Activated naive CD8-positive, alpha-beta T cell treated with anti-CD3 and anti-CD28 coated beads, Interleukin-2, amount 10 ng/mL, durations not matched to agents 7 days and 5 days (primary cell): Measurements from ENCODE around the gene SMC1A. TPM values are rescaled to one million over a fixed set of nuclear protein-coding genes. Genes with fewer than 3 reads are reported as not detected.
"Not testable (repeated sequence)": the region's sequence is repeated elsewhere in the genome, so short reads cannot be mapped to it uniquely, and the experiment has no call there.

Experiments used
- ATAC-seq: fragments of 150-1000 bp; cut with Tn5 transposase; one replicate; pipeline ENCODE4 v1.10.0; 2021; ENCODE audit warnings: low read depth, moderate library complexity
- POLR2A ChIA-PET: fragments of 350-600 bp; sonication (Branson Sonifier 250); formaldehyde crosslinking; loops from one replicate; lab custom pipeline; 2021; ENCODE audit warnings: antibody characterized with exemption; lab: Charles Lee
- DNase-seq: peaks from one replicate; pipeline ENCODE4 v3.0.0; 2021
- H3K27ac Mint-ChIP-seq: one replicate; pipeline ENCODE4 v1.8.0; 2022; ENCODE audit warnings: mild to moderate bottlenecking, mixed read lengths
- H3K27me3 Mint-ChIP-seq: one replicate; pipeline ENCODE4 v1.8.0; 2022; ENCODE audit warnings: mild to moderate bottlenecking, moderate library complexity, mixed read lengths
- H3K36me3 Mint-ChIP-seq: one replicate; pipeline ENCODE4 v1.8.0; 2021; ENCODE audit warnings: mild to moderate bottlenecking, mixed read lengths
- H3K4me1 Mint-ChIP-seq: one replicate; pipeline ENCODE4 v1.8.0; 2021; ENCODE audit warnings: mixed read lengths
- H3K4me3 Mint-ChIP-seq: one replicate; pipeline ENCODE4 v1.8.0; 2022; ENCODE audit warnings: mild to moderate bottlenecking, moderate library complexity, mixed read lengths
- H3K9me3 Mint-ChIP-seq: one replicate; pipeline ENCODE4 v1.8.0; 2021; ENCODE audit warnings: mixed read lengths
- total RNA-seq, 2 experiments: library from RNA; stranded (reverse); gene quantifications; one replicate each; pipeline ENCODE4 v1.2.3, GENCODE V29; 2021

SMC1A gene
- total RNA-seq, 2 experiments from 2014 or later: 117 TPM

DNA sequence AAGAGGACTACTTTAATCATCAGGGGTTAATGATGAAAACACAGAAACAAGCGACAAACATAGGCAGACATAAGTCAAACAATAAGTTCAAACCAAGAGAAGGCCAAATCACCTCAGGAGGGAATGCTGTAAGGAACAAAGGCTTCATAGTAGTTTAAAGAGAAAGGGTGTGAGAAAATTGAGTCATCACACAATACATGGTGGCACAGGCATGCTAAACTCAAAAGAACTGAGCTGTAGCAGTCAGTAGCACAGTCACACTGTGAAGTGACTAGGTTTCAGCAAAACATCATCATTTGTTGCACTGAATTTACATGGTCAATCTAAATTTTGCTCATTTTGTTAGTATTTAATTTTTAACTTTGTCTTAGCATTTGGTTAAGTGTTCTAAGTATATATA lies 24.2 kb downstream of the SMC1A start:
- Mint-ChIP-seq H3K9me3 (no peaks in the 10 kb centered on the region), H3K4me1 (no peaks in the 10 kb centered on the region), H3K4me3 (no peak overlapping the region), H3K36me3 (peaks cover 13% of the 10 kb centered on the region), H3K27me3 (no peaks in the 10 kb centered on the region), H3K27ac (no peak overlapping the region)
- POLR2A ChIA-PET: interaction anchor here (1.5 kb wide), 1 partner anchor 24 kb away, joined by 3 read pairs; no protein-coding TSS in a partner anchor
- no peak for DNase-seq
- no peak for ATAC-seq

DNA sequence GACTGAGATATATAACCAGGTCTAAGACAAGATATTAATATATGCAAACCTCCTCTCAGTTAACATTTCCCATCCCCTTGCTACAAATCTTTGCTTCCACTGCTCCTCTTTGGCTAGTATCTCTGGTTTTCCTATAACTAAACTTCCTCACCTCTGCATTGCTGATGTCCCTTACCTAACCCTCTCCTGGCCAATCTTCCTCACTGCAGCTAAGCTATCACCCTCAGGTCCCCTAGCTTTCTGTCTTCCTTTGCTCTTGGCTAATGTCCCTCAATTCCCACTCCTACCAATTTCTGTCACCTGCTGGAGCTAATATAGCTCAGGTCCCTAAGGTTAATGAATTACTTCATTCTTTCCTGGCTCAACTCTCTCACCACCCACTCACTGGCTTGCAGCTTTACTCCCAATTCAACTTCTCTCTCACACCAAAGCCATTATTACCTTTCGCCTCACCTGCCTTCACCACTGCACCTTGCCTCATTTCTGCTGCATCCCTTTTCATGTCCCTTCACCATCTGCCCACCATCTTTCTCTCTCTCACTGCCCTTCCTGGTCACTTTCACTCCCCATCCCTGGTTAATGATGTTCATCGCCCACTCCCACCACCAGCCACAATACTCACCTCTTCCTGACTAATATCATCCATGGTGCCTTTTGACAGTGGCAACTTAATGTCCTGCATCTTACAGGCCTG lies 26.7 kb downstream of the SMC1A start:
- peaks cover 10% of the 10 kb centered on the region for H3K36me3 Mint-ChIP-seq
- no peak for DNase-seq
- H3K4me1 Mint-ChIP-seq: no peaks in the 10 kb centered on the region
- H3K9me3 Mint-ChIP-seq: no peaks in the 10 kb centered on the region
- no peak for ATAC-seq
- POLR2A ChIA-PET: no interaction called here
- H3K4me3 Mint-ChIP-seq: no peak overlapping the region
- H3K27ac Mint-ChIP-seq: no peak overlapping the region
- no peaks in the 10 kb centered on the region for H3K27me3 Mint-ChIP-seq

DNA sequence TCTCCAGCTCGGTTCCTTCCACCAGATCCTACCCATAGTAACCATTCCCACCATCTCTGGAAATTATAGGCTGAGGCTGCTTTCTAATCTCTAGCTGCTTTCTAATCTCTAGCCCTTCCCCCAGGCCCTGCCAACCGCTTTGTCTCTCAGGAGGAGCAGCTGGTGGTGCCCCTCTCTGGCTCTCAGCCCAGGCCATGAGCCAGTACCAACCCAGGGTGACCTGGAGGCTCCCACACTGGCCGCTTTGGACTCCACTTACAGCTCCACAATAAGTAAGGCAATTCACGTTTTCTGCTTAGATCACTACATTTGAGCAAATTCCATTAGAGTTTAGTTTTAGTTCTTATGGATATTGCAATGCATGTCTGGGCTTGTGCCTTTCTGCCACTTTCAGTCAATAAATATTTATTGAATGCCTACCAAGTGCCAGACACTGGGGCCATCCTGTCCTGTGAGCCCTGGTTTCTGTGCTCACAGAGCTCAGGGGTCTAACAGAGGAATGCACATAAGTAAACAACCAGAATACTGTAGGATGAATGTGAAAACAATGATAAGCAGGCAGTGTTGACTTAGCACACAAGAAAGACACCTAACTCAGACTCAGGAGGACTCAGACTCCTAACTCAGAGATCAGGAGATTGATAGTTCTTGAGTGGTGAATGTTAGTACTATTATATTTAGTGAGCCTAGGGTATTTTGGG lies 38.9 kb downstream of the SMC1A start:
- POLR2A ChIA-PET: no interaction called here
- H3K9me3 Mint-ChIP-seq: no peaks in the 10 kb centered on the region
- H3K36me3 Mint-ChIP-seq: peaks cover 5% of the 10 kb centered on the region
- no peak overlapping the region for H3K27ac Mint-ChIP-seq
- H3K4me3 Mint-ChIP-seq: no peak overlapping the region
- DNase-seq (no peak), ATAC-seq (no peak)
- H3K4me1 Mint-ChIP-seq: no peaks in the 10 kb centered on the region
- H3K27me3 Mint-ChIP-seq: no peaks in the 10 kb centered on the region

DNA sequence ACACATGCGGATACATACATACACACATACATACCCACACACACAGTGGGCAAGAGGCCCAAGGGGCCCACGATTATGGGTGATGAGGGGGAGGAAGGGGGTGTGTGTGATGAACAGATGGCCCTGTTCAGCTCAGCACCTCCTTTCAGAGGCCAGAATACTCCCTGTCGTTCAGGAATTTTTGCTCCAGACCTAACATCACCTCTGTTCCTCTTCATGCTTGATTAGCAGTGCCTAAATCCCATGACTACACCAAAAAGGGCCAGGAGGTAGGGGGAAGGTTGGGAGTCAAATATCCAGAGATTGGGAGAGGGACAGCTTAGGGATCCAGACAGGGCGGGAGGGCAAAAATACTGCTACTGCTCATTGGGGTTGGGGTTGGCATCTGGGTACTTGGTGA lies 42.7 kb downstream of the SMC1A start:
- no peak overlapping the region for H3K4me3 Mint-ChIP-seq
- H3K27ac Mint-ChIP-seq: no peak overlapping the region
- DNase-seq: no peak
- no peak for ATAC-seq
- H3K9me3 Mint-ChIP-seq: no peaks in the 10 kb centered on the region
- H3K4me1 Mint-ChIP-seq: no peaks in the 10 kb centered on the region
- POLR2A ChIA-PET: no interaction called here
- no peaks in the 10 kb centered on the region for H3K27me3 Mint-ChIP-seq
- peaks cover 11% of the 10 kb centered on the region for H3K36me3 Mint-ChIP-seq

DNA sequence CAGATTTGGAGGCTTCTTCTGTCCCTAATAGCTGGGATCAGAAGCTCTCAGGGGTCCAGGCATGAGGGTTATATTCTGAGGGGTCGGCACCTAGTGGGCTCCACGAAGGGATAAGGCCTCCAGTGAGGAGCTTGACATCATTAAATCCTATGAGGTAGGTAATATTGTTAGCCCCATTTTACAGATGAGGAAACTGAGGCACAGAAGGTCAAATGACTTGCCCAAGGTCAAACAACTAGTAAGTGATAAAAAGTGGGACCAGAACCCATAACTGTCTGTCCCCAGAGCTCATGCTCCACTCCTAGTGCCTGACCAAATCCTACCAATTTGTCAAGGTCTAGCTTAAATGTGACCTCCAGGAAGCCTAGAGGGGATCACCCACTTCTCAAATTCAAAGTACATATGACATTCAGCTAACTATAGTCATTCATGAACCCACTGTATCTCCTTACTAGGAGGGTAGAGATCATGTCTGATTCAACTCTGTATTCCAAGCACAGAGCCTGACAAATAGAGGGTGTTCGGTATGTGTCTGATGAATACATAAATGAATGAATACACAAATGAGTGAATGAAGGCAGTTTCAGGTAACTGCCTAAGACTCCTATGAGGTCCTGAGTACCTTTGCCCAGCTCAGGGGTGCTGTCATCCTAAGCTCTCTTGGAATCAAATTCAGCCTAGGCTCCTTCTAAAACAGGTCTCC lies 43.3 kb downstream of the SMC1A start:
- no peaks in the 10 kb centered on the region for H3K4me1 Mint-ChIP-seq
- peaks cover 11% of the 10 kb centered on the region for H3K36me3 Mint-ChIP-seq
- no peak overlapping the region for H3K27ac Mint-ChIP-seq
- no peak overlapping the region for H3K4me3 Mint-ChIP-seq
- DNase-seq (no peak), ATAC-seq (no peak)
- H3K9me3 Mint-ChIP-seq: no peaks in the 10 kb centered on the region
- POLR2A ChIA-PET: interaction anchor here (1.0 kb wide), 1 partner anchor 14 kb away, joined by 3 read pairs; no protein-coding TSS in a partner anchor
- H3K27me3 Mint-ChIP-seq: no peaks in the 10 kb centered on the region

DNA sequence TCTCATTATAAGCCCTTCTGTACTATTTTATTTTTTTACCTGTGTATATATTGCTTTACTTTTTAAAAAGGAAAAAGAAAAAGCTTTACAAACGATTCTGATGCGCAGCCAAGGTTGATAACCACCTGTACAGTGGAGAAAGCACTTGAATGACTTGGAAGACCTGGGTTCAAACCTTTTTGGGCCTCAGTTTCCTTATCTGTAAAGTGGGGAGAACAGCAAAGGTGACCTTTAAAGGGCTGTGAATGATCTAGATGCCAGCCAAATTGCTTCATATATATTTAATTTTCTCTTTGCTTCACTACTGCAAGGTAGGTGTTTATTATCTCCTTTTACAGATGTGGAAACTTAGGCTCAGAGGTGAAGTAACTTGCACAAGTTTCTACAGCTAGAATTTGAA lies 45.0 kb downstream of the SMC1A start:
- H3K9me3 Mint-ChIP-seq: no peaks in the 10 kb centered on the region
- no peak for DNase-seq
- no peaks in the 10 kb centered on the region for H3K4me1 Mint-ChIP-seq
- H3K4me3 Mint-ChIP-seq: no peak overlapping the region
- H3K36me3 Mint-ChIP-seq: peaks cover 10% of the 10 kb centered on the region
- H3K27me3 Mint-ChIP-seq: no peaks in the 10 kb centered on the region
- ATAC-seq: no peak
- H3K27ac Mint-ChIP-seq: no peak overlapping the region
- POLR2A ChIA-PET: no interaction called here

- Mint-ChIP-seq H3K27me3 (no peaks in the 10 kb centered on the region), H3K4me3 (no peak overlapping the region), H3K4me1 (no peaks in the 10 kb centered on the region), H3K27ac (no peak overlapping the region), H3K36me3 (peaks cover 10% of the 10 kb centered on the region), H3K9me3 (no peaks in the 10 kb centered on the region)
- no peak for ATAC-seq
- no peak for DNase-seq
- POLR2A ChIA-PET: no interaction called here
Measured at GRCh38 chrX:53376888-53377287, 45.6 kb downstream of the SMC1A start.

DNA sequence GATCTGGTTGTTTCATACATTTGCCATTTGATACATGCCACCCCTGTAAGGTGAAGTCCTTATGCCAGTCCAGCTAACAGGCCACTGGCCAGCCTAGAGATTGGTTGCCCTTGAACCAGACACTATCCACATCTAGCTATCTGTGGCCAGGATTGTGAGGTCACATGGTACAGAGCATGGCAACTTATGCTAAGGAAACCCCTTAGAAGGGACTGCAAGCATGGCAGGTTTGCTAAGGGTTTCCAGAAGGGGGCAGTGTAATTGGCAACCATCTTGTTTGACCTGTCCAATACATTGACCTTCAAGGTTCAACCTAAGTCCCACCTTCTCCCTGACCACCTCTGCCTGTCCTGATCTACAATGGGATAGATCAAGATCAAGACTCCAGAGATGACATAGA lies 47.5 kb downstream of the SMC1A start:
- Mint-ChIP-seq H3K27ac (peak overlapping the region; percentile 60), H3K9me3 (no peaks in the 10 kb centered on the region), H3K4me3 (no peak overlapping the region), H3K4me1 (peaks cover 3% of the 10 kb centered on the region), H3K36me3 (peaks cover 7% of the 10 kb centered on the region), H3K27me3 (peaks cover 2% of the 10 kb centered on the region)
- no peak for ATAC-seq
- POLR2A ChIA-PET: no interaction called here
- DNase-seq: no peak

DNA sequence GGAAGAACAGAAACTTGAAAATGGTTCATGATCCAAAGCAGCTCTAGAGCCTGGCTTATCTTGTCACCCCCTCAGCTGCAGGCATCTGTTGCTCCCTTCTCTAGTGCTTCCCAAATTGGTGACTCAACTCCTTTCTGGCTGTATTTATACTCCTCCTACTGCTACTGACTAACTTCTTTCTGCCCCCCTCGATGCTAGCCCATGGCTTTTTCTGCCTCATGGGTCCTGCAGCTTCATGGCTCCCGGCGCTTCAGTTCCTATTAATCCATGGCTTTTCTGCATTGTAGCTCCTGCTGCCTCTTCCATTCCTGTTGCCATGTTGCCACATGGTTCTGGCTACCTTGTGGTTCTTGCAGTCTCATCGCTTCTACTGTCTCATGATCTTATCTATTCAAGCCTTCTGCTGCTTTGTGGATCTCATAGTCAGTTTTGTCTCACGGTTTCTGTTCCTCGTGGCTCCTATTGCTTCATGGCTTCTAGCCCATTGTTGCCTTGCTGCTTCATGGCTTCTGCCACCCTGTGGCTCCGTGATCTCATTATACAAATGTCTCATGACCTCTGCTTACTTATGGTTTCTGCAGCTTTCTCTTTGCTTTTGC lies 48.1 kb downstream of the SMC1A start:
- Mint-ChIP-seq H3K27me3 (peaks cover 2% of the 10 kb centered on the region), H3K36me3 (peaks cover 6% of the 10 kb centered on the region), H3K4me3 (no peak overlapping the region), H3K4me1 (peaks cover 3% of the 10 kb centered on the region), H3K27ac (no peak overlapping the region), H3K9me3 (no peaks in the 10 kb centered on the region)
- POLR2A ChIA-PET: no interaction called here
- ATAC-seq: no peak
- no peak for DNase-seq

DNA sequence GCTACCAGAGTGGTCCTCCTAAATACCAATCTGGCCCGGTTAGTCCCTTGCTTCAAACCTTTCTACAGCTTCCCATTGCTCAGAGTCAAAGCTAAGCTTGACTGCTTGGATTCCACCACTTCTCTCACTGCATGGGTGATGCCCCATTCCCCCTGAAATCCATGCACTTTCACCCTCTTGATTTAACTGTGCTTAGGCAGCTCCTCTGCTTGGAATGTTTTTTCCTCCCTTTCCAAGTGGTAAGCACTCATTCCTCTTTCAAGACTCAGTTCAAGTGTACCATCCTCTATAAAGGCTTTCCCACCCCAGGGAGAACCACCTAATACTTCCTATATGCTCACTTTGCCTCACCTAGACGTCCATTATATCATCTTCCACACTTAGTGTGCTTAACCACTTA lies 49.1 kb downstream of the SMC1A start:
- H3K4me1 Mint-ChIP-seq: peaks cover 3% of the 10 kb centered on the region
- peaks cover 5% of the 10 kb centered on the region for H3K36me3 Mint-ChIP-seq
- POLR2A ChIA-PET: no interaction called here
- H3K4me3 Mint-ChIP-seq: no peak overlapping the region
- H3K27ac Mint-ChIP-seq: no peak overlapping the region
- DNase-seq: no peak
- no peaks in the 10 kb centered on the region for H3K9me3 Mint-ChIP-seq
- peaks cover 5% of the 10 kb centered on the region for H3K27me3 Mint-ChIP-seq
- ATAC-seq: no peak

- H3K4me3 Mint-ChIP-seq, POLR2A ChIA-PET, H3K27me3 Mint-ChIP-seq, H3K27ac Mint-ChIP-seq, H3K9me3 Mint-ChIP-seq, ATAC-seq, DNase-seq, H3K4me1 Mint-ChIP-seq, H3K36me3 Mint-ChIP-seq: not testable (repeated sequence)
Measured at GRCh38 chrX:53366454-53366853, 56.0 kb downstream of the SMC1A start.

DNA sequence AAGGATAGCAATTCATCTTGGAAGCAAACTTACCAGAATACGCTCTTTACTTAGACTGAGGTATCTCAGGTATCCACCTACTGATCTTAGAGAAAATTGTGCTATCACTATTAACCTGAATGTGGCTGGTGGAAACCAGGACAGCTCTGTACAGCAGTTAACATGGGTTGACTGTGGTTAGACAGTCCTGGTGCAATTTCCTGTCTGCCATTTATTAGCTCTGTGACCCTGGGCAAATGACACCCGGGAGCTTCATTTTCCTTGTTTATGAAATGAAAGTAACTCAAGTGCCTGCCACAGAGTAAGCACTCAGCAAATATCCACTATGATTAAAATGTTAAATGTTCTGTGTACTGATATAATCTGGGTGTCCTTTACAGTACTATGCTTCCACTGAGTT lies 60.0 kb downstream of the SMC1A start:
- no peaks in the 10 kb centered on the region for H3K9me3 Mint-ChIP-seq
- peak; percentile 56 for ATAC-seq
- no peak overlapping the region for H3K27ac Mint-ChIP-seq
- no peak overlapping the region for H3K4me3 Mint-ChIP-seq
- peaks cover 1% of the 10 kb centered on the region for H3K4me1 Mint-ChIP-seq
- no peaks in the 10 kb centered on the region for H3K36me3 Mint-ChIP-seq
- POLR2A ChIA-PET: interaction anchor here (0.6 kb wide), 1 partner anchor 22 kb away, joined by 4 read pairs; no protein-coding TSS in a partner anchor
- H3K27me3 Mint-ChIP-seq: no peaks in the 10 kb centered on the region
- DNase-seq: no peak

DNA sequence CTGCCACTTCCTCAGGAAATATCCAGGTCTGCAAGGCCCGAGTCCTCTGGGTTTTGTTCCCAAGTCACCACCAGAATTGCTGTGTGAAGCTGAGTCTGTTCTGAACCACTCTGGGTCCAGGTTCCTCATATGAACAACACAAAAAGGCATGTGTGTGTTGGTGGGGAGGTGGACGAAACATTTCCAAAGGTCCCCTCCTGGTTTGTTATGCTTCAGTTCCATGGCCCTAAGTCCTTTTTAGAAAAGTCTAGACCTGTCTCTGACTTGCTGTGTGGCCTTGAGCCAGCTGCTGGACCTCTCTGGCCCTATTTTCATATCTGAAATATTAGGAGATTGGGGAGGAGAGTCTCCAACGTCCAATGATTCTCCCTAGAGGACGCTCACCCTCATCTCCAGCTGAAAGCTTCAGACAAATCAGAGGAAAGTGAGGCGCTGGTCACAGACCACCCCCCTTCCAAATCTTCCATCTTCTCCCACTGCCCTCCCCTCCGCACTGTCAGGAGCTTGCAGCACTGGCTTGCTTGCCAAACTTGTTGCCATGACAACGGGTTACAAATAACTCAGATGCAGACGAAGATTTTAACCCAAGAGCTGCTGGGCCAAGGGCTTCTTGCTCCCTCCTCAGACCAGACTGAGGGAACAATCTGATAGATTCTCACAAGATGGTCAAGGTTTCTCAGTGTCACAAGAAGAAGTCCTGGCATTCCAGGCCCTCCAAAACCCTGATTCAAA lies 64.5 kb downstream of the SMC1A start:
- Mint-ChIP-seq H3K4me3 (no peak overlapping the region), H3K36me3 (no peaks in the 10 kb centered on the region), H3K4me1 (peaks cover 1% of the 10 kb centered on the region), H3K9me3 (no peaks in the 10 kb centered on the region), H3K27ac (no peak overlapping the region), H3K27me3 (peaks cover 3% of the 10 kb centered on the region)
- DNase-seq (no peak), ATAC-seq (no peak)
- POLR2A ChIA-PET: no interaction called here
